Neural progenitor cell (in vitro differentiated cells): ENCODE data around the gene CRB2.

Experiments used
- EZH2 ChIP-seq: fragments of 200-600 bp; sonication (generic); IDR thresholded peaks from 2 replicates; pipeline ENCODE4 v1.6.1; 2017; ENCODE audit warnings: antibody characterized with exemption, mild to moderate bottlenecking, moderate library complexity
- TF ChIP-seq, protein P1 (sequence below): fragments of 200-600 bp; sonication (generic); IDR thresholded peaks from 2 replicates; pipeline ENCODE4 v1.5.1; 2017; ENCODE audit warnings: antibody characterized with exemption, mild to moderate bottlenecking

DNA sequence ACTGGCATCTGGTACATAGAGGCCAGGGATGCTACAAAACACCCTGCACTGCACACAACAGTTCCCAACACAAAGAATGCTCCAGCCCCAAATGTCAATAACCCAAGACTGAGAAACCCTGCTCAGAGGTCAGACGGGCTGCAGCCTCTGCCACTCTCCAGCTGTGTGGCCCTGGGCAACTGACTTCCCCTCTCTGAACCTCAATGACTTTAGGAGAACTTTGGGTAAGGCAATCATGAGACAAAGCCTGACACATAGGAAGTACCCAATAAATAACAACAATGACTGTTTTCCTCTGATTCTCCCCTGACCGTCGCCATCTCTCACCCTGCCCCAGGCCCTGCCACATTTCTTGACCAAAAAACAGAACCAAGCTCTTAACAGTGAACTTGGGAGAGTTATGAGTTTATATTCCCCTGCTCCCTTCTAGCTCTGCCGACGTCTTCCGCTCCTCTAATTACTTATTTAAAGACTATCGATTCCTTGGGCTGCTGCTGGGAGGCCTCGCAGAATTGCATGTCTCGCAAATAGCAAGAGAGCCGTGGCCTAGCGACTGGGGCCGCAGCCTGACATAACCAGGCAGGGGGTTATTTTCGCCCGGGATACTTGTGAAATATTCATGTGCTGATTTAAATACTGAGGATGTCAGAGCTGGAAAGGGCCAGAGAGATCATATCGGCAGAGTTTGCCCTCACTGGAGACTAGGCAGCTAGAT lies 24.5 kb upstream of the CRB2 start:
- TF ChIP-seq, protein P1, sequence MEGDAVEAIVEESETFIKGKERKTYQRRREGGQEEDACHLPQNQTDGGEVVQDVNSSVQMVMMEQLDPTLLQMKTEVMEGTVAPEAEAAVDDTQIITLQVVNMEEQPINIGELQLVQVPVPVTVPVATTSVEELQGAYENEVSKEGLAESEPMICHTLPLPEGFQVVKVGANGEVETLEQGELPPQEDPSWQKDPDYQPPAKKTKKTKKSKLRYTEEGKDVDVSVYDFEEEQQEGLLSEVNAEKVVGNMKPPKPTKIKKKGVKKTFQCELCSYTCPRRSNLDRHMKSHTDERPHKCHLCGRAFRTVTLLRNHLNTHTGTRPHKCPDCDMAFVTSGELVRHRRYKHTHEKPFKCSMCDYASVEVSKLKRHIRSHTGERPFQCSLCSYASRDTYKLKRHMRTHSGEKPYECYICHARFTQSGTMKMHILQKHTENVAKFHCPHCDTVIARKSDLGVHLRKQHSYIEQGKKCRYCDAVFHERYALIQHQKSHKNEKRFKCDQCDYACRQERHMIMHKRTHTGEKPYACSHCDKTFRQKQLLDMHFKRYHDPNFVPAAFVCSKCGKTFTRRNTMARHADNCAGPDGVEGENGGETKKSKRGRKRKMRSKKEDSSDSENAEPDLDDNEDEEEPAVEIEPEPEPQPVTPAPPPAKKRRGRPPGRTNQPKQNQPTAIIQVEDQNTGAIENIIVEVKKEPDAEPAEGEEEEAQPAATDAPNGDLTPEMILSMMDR = no peak
- no peak for TF ChIP-seq EZH2
